Caki2 (cell line): ENCODE results near the gene ZNF799. TPM values are rescaled to one million over a fixed set of nuclear protein-coding genes. Genes with fewer than 3 reads are reported as not detected.
"Not testable (repeated sequence)": the region's sequence is repeated elsewhere in the genome, so short reads cannot be mapped to it uniquely, and the experiment has no call there.

Source experiments
- DNase-seq: peaks from one replicate; pipeline ENCODE4 v3.0.0-alpha.2; 2015; ENCODE audit warnings: low read depth
- in situ Hi-C: cut with HindIII; loops from 2 replicates; pipeline ENCODE4 v1.10.0; 2016; ENCODE audit warnings: low sequenced_read_pairs, low pct_unique_long_range_greater_than_20kb, mixed read lengths
- total RNA-seq: library from RNA; depleted of rRNA; stranded (reverse); fragments of >200 nt; shearing (Covaris generic); gene quantifications from 2 replicates; pipeline ENCODE4 v1.2.3, GENCODE V29; 2014; ENCODE audit warnings: low replicate concordance; rRNA removed

The ZNF799 gene
- total RNA-seq, result 4.8 and 6.8 TPM in 2 replicates

DNA sequence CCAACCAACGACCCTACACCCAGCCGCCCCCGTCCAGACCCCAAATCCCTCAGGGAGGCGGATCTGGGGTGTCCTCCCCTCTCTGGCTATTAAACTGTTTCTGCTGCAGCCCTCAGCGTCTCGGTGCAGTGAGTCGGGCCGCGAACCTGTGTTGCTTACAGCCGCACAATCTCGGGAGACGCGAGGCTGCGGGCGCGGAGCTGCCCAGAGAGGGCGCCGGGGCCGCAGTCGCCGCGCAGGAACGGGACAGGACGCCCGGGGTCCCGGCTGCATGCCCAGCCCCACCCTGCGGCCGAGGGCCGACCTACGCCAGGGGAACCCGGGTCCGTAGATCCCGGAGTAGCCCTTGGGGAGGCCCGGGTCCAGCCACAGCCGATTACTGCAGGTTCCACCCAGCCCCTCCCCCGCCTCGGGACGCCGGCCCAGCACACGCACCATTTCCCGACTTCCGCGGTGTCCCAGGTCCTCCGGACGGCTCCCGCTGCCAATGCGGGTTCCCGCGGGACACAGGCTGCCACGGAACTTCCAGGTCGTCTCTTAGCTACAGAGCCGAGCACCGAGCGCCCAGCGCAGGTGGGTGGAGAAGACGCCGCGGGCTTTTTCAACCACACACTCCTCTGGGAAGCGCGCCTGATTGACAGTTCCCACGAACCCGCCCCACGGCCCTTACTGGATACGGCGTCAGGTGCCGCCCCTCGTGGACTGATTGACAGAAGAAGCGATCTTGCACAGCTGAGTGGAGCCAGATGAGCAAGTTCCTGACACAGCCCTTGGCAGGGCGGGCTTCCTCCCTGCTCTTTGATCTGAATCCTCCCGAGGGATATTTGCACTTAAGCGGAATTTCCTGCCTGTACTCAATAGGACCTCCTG, at the start of gene ZNF799:
ZNF799 (minus strand) TSS at position 639 of the 870 bp plus-strand sequence; CDS start at position 438, 201 bp downstream.
- DNase-seq, result peak; percentile 98
- in situ Hi-C loops, result no loop called here

DNA sequence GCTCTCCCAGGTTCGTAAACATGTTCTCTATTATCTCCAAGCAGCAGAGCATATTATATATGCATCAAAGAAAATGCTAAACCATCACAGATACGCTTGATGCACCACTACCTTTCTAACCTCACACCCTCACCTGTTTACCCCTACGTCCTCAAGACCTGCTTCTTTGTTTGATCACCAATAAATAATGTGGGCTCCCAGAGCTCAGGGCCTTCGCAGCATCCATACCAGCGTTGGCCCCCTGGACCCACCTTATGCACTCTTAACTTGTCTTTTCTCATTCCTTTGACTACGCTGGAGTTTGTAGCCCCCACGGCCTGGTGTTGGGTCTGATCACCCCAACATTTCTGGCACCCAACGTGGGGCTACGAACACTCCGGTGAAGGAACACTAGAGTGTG, 49.8 kb upstream of the ZNF799 start:
- in situ Hi-C loops, result no loop called here
- DNase-seq, result peak; percentile 12

DNA sequence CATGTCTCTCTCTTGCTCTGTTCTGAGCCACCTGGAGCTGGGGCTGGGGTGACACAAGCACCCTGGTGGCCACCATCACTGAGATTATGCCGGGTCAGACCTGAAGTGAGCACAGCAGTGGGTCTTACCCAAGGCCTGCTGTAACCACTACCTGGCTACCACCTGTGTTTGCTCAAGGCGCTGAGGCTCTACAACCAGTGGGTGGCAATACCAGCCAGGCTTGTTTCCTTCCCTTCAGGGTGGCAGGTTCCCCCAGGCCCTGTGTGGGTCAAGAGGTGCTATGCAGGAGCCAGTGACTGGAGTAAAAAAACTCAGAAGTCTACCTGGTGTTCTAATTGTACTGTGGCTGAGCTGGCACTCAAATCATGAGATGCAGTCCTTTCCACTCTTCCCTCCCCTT, 47.7 kb upstream of the ZNF799 start:
- no peak for DNase-seq
- in situ Hi-C loops, result no loop called here

DNA sequence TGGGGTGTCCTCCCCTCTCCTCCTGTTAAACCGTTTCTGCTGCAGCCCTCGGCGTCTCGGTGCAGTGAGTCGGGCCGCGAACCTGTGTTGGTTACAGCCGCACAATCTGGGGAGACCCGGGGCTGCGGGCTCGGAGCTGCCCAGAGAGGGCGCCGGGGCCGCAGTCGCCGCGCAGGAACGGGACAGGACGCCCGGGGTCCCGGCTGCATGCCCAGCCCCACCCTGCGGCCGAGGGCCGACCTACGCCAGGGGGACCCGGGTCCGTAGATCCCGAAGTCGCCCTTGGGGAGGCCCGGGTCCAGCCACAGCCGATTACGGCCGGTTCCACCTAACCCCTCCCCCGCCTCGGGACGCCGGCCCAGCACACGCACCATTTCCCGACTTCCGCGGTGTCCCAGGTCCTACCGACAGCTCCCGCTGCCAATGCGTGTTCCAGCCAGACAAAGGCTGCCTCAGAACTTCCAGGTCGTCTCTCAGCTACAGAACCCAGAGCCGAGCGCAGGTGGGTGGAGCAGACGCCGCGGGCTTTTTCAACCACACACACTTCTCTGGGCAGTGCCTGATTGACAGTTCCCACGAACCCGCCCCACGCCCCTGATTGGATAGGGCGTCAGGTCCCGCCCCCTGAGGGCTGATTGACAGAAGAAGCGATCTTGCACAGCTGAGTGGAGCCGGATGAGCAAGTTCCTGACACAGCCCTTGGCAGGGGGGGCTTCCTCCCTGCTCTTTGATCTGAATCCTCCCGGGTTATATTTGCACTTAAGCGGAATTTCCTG, 39.7 kb upstream of the ZNF799 start, which contains the start of gene ZNF443:
ZNF443 (minus strand) TSS at position 481 of the 776 bp plus-strand sequence; CDS start at position 374, 107 bp downstream.
- in situ Hi-C loops, result no loop called here
- peak; percentile 99 for DNase-seq

DNA sequence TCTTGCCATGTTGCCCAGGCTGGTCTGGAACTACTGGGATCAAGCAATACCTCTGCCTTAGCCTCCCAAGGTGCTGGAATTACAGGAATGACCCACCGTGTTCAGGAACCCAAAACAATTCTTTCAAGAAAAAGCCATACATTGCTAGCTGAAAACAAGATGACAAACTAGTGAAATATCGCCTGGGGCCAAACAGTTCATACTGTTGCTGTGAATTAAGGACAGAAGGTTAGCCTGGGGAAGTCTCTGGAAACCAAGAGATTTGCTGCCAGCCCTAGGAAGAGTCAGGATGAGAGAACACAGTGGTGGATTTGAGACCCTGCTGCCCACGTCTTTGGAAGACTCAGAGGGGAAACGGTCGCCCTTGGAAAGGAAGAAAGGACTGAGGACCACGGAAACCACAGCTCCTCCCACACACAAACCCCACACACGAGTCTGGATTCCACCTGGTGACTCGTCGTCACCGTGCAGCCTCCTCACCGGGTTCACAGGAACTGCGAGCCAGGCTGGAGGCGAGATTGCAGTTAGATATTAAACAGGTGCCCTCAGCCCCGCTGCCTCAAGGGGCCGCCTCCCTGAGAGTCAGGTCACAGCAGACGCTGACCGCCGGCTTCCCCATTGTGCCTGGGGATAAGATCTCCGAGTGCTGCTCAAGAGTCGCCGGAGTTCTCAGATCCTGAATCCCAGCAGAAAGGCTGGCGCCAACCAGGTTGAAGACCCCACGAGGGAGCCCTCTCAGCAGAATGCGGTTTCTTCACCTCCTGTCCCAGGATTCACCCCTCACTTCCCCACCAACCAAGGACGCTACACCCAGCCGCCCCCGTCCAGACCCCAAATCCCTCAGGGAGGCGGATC, 38.8 kb upstream of the ZNF799 start:
- in situ Hi-C loops, result not testable (repeated sequence)
- peak; percentile 69 for DNase-seq

DNA sequence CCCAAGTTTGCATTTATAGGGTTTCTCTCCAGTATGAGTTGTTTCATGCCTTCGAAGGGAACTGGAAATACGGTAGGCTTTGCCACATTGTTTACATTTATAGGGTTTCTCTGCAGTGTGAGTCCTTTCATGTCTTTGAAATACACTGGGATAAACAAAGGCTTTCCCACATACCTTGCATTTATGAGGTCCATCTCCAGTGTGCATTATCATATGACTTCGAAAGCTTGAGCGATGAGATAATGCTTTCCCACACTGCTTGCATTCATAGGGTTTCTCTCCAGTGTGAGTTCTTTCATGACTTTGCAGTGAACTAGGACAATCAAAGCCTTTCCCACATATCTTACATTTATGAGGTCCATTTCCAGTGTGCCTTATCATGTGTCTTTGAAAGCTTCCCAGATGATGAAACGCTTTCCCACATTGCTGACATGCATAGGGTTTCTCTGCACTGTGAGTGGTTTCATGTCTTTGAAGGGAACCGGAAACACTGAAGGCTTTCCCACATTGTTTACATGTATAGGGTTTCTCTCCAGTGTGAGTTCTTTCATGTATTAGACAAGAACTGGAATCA, 29.7 kb upstream of the ZNF799 start:
- in situ Hi-C loops, DNase-seq: not testable (repeated sequence)

DNA sequence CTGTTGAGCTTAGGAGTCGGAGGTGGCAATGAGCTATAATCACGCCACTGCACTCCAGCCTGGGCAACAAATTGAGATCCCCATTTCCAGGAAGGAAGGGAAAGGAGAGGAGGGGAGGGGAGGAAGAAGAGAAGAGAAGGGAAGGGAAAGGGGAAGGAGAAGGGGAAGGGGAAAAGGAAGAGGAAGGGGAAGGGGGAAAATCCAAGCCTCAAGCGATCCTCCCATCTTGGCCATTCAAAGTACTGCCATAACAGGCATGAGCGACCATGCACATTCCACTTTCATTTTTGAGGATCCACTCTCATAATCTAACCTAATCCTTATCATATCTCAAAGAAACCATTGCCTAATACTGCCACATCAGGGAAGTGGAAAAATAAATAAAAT, 24.8 kb upstream of the ZNF799 start:
- in situ Hi-C loops, result no loop called here
- no peak for DNase-seq

DNA sequence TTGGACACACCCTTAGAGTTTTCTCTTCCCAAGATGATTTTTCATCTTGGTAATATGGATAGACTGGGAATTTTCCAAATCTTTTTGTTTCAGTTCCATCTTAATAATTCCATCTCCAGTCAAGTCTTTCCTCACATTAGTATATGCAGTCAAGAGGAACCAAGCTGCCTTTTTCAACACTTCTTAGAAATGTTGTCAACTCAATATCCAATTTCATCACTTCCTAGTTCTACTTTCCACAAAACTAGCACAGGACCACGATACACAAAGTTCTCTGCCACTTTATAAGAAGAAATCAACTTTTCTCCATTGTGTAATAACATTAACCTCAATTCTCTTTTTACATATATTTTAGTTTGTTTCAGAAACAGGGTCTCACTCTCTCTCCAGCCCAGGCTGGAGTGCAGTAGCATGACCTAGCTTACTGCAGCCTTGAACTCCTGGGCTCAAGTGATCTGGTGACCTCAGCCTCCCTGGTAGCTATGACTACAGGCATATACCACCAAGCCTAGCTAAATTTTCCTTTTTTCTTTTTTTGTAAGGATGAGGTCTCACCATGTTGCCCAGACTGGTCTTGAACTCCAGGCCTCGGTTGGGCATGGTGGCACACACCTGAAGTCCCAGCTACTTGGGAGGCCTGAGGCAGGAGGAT, 24.3 kb upstream of the ZNF799 start:
- in situ Hi-C loops, result no loop called here

DNA sequence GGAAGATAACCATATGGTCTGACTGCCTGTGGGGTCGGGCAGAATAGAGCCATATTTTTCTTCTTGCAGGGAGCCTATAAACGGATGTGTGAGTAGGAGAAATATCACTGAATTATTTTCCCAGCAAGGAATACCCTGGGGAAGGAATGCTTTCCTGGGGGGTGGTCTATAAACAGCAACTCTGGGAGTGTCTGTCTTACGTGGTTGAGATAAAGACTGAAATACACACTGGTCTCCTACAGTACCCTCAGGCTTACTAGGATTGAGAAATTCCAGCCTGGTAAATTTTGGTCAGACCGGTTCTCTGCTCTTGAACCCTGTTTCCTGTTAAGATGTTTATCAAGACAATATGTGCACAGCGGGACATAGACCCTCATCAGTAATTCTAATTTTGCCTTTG, 16.2 kb upstream of the ZNF799 start:
- DNase-seq, in situ Hi-C loops: not testable (repeated sequence)

More for the DNA sequence above, 24.3 kb upstream of the ZNF799 start:
- no peak for DNase-seq

DNA sequence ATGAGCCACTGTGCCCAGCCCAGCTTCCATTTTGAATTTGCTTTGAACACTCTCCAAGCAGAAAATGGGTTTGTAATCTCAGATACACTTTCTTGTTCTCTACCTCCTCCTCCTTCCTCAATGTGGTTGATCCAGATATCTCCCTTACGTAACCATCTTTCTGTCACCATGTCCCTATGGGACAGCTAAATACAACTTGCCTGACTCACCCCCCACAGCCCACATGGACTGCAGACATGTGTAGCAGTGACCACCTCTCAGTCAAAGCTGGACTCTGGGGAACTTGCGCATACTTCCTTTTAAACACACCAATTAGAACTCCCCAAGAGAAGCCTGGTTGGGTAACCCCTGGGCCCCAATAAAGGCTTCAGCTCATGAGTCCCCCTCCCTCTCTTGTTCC, 10.8 kb upstream of the ZNF799 start:
- in situ Hi-C loops, result no loop called here
- DNase-seq, result no peak

DNA sequence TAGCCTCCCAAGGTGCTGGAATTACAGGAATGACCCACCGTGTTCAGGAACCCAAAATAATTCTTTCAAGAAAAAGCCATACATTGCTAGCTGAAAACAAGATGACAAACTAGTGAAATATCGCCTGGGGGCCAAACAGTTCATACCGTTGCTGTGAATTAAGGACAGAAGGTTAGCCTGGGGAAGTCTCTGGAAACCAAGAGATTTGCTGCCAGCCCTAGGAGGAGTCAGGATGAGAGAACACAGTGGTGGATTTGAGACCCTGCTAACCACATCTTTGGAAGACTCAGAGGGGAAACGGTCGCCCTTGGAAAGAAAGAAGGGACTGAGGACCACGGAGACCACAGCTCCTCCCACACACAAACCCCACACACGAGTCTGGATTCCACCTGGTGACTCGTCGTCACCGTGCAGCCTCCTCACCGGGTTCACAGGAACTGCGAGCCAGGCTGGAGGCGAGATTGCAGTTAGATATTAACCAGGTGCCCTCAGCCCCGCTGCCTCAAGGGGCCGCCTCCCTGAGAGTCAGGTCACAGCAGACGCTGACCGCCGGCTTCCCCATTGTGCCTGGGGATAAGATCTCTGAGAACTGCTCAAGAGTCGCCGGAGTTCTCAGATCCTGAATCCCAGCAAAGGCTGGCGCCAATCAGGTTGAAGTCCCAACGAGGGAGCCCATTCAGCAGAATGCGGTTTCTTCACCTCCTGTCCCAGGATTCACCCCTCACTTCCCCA, 1.0 kb downstream of the ZNF799 start:
- peak; percentile 70 for DNase-seq
- in situ Hi-C loops, result not testable (repeated sequence)

DNA sequence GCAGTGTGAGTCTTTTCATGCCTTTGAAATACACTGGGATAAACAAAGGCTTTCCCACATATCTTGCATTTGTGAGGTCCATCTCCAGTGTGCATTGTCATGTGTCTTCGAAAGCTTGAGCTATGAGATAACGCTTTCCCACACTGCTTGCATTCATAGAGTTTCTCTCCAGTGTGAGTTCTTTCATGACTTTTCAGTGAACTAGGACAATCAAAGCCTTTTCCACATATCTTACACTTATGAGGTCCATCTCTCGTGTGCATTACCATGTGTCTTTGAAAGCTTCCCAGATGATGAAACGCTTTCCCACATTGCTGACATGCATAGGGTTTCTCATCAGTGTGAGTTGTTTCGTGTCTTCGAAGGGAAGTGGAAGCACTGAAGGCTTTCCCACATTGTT, 9.9 kb downstream of the ZNF799 start:
- DNase-seq, in situ Hi-C loops: not testable (repeated sequence)

DNA sequence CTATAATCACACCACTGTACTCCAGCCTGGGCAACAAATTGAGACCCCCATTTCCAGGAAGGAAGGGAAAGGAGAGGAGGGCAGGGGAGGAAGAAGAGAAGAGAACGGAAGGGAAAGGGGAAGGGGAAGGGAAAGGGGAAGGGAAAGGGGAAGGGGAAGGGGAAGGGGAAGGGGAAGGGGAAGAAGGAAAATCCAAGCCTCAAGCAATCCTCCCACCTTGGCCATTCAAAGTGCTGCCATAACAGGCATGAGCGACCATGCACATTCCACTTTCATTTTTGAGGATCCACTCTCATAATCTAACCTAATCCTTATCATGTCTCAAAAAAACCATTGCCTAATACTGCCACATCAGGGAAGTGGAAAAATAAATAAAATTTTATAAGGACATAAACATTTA, 14.7 kb downstream of the ZNF799 start:
- DNase-seq, in situ Hi-C loops: not testable (repeated sequence)

DNA sequence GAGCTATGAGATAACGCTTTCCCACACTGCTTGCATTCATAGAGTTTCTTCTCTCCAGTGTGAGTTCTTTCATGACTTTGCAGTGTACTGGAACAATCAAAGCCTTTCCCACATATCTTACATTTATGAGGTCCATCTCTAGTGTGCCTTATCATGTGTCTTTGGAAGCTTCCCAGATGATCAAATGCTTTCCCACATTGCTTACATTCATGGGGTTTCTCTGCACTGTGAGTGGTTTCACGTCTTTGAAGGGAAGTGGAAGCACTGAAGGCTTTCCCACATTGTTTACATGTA, 20.7 kb downstream of the ZNF799 start:
- DNase-seq, result no peak
- in situ Hi-C loops, result no loop called here

DNA sequence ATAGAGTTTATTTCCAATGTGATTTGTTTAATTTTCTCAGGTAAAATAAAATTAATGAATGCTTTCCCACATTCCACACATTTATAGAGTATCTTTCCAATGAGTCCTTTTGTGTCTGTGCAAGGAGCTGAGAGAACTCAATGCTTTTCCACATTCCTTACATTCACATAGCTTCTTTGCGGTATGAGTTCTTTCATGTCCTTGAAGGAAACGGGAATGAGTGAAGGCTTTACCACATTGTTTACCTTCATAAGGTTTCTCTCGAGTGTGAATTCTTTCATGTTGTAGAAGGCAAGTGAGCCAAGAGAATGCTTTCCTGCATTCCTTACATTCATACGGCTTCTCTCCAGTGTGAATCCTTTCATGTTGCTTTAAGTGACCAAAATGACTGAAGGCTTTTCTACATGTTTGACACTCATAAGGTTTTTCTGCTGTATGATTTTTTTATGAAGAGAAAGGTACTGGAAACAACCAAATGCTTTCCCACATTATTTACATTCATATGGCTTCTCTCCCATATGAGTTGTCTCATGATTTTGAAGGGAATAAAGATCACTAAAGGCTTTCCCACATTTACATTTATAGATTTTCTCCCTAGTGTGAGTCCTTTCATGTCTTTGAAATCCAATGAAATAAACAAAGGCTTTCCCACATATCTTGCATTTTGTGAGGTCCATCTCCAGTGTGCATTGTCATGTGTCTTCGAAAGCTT, 21.2 kb downstream of the ZNF799 start:
- in situ Hi-C loops, result no loop called here
- DNase-seq, result no peak

DNA sequence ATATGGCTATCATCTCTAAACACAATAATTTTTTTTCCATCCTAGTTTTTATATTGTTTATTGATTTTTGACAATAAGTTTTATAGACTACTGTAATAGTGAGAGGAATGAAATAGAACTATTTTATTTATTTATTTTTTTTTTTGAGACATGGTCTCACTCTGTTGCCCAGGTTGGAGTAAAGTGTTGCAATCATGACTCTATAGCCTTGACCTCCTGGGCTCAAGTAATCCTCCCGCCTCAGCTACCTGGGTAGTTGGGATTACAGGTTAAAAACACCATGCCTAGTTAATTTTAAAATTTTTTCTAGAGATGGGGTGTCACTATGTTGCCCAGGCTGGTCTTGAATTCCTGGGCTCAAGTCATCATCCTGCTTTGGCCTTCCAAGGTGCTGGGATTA, 27.0 kb downstream of the ZNF799 start:
- no peak for DNase-seq
- in situ Hi-C loops, result no loop called here
